ENCODE measurements around the gene CDK19. TPM values are rescaled to one million over a fixed set of nuclear protein-coding genes. Genes with fewer than 3 reads are reported as not detected.

CDK19 gene
- total and polyA plus RNA-seq, 2 of the 13 experiments (the other 11 are each of a cell fraction or from before 2014, with no cell fraction given): 13.4 to 27.0 TPM

- TF ChIP-seq CREBL2 (CRISPR knock-in tag; IDR thresholded peaks at IDR 0.05; ENCODE audit: borderline replicate concordance) (no peak), SATB2 (CRISPR knock-in tag; IDR thresholded peaks at IDR 0.05) (no peak), ZNF253 (CRISPR knock-in tag; IDR thresholded peaks at IDR 0.05; ENCODE audit: borderline replicate concordance) (no peak), ZNF513 (CRISPR knock-in tag; conservative IDR thresholded peaks at IDR 0.05) (no peak), MTF1 (CRISPR knock-in tag; IDR thresholded peaks at IDR 0.05) (no peak), CENPT (CRISPR knock-in tag; IDR thresholded peaks at IDR 0.05; ENCODE audit: low read depth) (no peak), MTERF4 (CRISPR knock-in tag; IDR thresholded peaks at IDR 0.05) (no peak), ELK4 (CRISPR knock-in tag; IDR thresholded peaks at IDR 0.05; ENCODE audit: borderline replicate concordance) (no peak), NR3C1 (CRISPR knock-in tag; IDR thresholded peaks at IDR 0.05) (no peak), TSC22D2 (CRISPR knock-in tag; IDR thresholded peaks at IDR 0.05; ENCODE audit: borderline replicate concordance) (peak; percentile 52; the same call in 1 of the 2 replicates), TMF1 (CRISPR knock-in tag; IDR thresholded peaks at IDR 0.05; ENCODE audit: low read depth) (no peak), USF2 (IDR thresholded peaks at IDR 0.05; ENCODE audit: low read depth, low read length) (no peak; the same call in 1 of the 2 replicates), USF2 (CRISPR knock-in tag; IDR thresholded peaks at IDR 0.05; ENCODE audit: borderline replicate concordance) (peak; percentile 54; the same call in 1 of the 2 replicates), SKIL (CRISPR knock-in tag; IDR thresholded peaks at IDR 0.05; ENCODE audit: borderline replicate concordance) (no peak), YEATS2 (CRISPR knock-in tag; IDR thresholded peaks at IDR 0.05; ENCODE audit: borderline replicate concordance) (no peak), CHD2 (IDR thresholded peaks at IDR 0.05; ENCODE audit: low read depth, low read length) (no peak), DNMT1 (CRISPR knock-in tag; IDR thresholded peaks at IDR 0.05) (no peak), REXO4 (CRISPR knock-in tag; IDR thresholded peaks at IDR 0.05; ENCODE audit: borderline replicate concordance) (no peak), FLYWCH1 (CRISPR knock-in tag; IDR thresholded peaks at IDR 0.05) (no peak), ZNF709 (CRISPR knock-in tag; IDR thresholded peaks at IDR 0.05) (no peak), MNT (IDR thresholded peaks at IDR 0.05) (no peak)
These were observed 76.3 kb downstream of the CDK19 start (continued) for GRCh38 chr6:110738899-110739365.

Measured in HepG2 (cell line).